Measurements from ENCODE around the gene KCTD15.

KCTD15 gene

GRCh38 chr19:33798681-33799111 lies 2.0 kb downstream of the KCTD15 start:
- DNase-seq = peak; percentile 77

DNA sequence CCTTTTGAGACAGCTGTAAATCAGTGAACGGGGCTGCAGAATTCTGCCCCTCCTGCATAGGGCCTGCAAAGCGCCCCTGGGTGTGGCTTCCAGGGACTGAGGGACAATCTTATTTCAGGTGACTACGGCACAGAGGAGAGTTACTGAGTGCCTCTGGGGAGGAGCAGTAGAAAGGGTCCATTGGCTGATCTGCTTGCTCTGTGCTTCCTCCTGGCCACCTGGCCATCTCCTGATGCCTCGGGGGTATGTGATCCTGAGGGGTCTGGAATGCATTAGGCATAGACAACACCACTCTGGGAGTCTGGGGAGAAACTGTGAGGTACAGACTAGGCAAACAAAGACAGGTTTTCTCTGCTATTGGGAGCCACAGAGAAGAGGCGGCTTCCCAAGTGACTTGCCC lies 2.8 kb downstream of the KCTD15 start:
- peak; percentile 92 for DNase-seq

DNA sequence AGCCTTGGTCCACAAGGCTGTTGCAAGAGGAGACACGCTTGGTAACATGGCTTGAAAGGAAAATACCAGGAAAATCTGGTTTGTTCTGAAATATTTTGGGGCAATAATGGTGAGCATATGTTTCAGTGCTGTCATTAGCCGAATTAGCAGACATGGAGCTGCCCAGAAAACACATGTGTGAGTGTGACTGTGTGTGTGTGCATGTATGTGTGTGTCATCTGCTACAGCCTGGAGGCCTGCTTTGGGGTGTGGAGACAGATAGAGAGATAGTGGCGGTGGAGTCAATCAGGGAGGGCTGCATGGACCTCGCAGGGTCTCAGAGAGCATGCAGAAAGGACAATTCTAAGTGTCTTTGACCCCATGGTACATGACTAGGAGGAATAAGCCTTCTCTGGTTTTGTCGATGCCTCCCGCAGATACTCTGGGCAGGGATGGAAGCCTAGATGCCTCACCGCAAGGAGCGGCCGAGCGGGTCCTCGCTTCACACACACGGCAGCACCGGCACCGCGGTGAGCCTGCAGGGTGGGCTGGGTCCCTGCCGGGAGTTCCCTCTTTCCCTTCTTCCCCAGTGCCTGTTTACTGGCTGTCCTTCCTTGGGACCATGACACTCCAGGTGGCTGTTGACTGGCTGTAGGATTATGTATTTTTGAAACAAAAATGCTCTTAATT lies 3.5 kb downstream of the KCTD15 start:
- no peak for DNase-seq

DNA sequence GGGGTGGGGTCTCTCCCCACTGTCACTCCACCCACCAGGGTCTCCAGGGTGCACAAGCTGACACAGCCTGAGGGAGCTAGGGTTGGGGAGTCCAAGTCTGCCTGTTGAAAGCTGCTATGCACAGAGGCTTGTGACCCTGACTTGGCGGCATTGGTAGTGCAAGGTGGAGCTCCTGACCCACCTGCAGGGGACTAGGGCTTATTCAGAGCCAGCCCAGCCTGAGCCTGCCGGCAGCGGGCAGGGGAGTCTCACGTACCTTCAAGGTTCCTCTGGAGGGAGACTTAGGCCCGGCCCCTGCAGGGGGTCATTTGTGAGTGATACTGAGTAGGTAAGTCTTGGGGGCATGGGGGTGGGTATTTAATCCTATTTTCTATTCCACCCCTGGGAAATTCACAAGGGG lies 4.7 kb downstream of the KCTD15 start:
- DNase-seq = no peak

DNA sequence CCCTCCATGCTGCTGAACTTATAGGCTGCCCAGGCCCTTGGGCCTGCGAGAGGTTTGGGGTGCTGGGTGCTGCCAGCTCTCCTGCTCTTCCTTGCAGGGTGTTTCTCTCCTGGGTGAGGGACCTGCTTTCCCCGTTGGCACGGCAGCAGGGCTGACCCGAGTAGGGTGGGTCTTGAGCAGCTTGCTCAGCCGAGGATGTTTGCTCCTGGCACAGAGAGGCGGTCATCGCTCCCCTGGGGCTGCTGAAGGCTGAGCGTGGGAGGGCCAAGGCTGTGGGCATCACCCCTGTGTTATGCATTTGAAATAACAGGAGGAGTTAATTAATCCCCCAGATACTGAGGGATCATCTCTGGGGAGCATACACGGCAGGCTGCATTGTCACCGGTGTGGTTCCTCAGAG lies 5.3 kb downstream of the KCTD15 start:
- DNase-seq = no peak

DNA sequence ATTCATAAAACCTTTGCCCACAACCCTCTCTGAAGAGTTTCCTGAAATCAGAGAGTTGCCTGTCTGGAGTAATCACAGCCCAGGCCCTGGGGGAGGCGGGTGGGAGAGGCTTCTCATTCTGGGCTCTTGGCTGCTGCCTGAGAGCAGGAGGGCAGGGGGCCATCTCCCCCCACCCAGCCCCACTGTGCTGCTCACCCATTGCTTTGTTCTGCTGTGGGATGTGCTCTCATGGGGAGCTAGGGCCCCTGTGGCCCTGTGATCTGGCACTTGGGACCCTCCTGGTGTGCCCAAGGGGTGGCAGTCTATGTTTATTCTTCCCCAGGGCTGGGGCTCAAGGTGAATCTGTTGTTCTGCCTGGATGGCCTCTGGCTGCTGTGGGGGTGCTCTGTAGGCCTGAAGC lies 6.1 kb downstream of the KCTD15 start:
- no peak for DNase-seq

GRCh38 chr19:33803383-33803782 lies 6.7 kb downstream of the KCTD15 start:
- no peak for DNase-seq

- DNase-seq = no peak
Measured at GRCh38 chr19:33804021-33804799, 7.5 kb downstream of the KCTD15 start.

DNA sequence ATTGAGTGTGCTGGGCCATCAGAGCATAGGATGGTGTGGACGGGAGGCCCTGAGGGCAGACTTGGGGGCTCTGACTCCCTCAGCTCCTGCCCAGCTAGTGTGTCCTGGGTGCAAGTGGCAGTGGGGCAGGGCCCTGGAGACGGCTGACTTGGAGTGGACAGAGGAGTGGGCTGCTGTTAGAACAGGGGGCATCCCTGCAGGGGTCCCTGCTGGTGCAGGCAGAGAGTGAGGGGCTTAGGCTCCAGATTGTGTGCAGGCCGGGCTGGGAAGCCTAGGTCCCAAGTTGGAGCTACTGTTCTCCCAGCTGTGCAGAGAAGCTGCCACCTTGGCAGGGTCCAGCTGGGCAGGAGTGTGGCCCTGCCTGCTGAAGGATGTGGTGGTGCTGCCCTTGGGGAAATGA lies 8.6 kb downstream of the KCTD15 start:
- no peak for DNase-seq

GRCh38 chr19:33805840-33806433 lies 9.3 kb downstream of the KCTD15 start:
- DNase-seq = no peak

DNA sequence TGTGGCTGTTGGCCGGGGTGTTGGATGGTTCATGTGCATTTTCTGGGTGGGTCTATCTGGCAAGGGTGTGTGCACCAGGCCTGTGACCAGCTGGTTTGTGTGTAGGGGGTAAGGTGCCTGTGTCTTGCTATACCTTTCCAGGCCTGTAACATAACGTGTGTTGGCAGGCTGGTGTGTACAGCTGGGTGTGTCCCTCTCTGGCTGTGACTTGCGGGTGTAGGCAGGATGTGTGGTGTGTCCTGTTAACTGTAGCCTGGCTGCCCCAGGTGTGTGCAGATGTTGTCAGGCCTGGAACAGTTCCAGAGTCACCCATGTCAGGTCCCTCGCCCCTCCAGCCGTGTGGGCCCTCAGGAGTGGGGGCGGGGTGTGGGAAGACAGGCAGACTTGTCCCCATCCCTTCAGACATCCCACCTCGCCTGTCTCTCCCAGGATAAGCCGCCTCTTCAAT lies 9.8 kb downstream of the KCTD15 start:
- DNase-seq = no peak

DNA sequence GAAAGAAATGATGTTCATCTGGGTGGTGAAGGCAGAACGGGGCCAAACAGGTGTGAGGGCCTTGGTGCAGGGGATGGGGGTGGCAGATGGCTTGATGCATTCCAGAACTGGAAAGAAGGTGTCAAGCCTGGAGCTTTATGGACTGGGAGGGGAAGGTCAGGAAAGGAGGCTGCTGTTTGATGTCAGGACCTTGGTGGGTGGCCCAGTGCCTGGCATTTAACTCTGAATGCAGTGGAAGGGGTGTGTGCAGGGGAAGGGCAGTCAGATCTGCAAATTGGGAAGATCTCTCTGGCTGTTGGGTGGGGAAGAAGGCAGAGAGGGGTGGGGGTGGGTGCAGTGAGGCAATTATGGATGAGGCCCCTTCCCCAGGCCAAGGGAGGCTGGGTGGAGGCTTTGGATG lies 11.7 kb downstream of the KCTD15 start:
- no peak for DNase-seq

DNA sequence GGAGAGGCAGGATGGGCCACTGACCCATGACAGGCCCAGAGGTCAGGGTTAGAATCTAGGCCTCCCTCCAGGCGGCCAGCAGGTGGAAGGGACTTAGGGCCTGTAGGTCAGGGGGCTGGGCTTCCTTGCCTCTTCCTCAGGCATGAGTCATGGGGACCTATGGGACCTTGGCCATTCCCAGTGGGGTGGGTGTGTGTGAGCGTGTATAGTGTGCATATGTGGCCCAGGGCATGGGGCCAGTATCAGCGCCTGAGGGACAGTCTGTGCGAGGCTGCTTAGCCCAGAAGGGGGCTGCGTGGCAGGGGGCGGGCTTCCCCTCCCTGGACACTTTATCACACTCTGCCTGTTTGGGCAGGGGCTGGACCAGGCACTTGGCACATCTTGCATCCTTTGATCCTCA lies 13.3 kb downstream of the KCTD15 start:
- DNase-seq = no peak

DNA sequence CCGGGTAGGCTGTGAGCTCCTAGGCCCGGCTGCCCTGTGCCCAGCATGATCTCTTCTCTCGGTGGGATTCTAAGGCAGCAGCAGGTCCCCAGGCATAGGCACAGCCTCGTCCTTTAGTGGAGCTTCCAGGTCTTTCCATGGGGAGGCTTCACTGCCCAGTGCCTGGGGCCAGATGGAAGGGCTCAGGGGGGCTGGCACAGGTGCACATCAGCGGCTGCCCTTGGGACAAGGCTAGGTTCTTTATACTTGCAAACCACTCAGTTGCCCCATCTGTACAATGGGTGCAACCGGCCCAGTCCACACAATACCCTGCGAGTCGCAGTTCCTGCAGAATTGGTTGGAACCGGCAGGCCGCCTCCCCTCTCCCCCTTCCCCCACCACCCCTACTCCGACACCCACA lies 14.2 kb downstream of the KCTD15 start:
- DNase-seq = no peak

- DNase-seq = no peak
Measured at GRCh38 chr19:33811246-33811645, 14.6 kb downstream of the KCTD15 start.

- DNase-seq = peak; percentile 66
Measured at GRCh38 chr19:33811736-33812387, 15.2 kb downstream of the KCTD15 start.

DNA sequence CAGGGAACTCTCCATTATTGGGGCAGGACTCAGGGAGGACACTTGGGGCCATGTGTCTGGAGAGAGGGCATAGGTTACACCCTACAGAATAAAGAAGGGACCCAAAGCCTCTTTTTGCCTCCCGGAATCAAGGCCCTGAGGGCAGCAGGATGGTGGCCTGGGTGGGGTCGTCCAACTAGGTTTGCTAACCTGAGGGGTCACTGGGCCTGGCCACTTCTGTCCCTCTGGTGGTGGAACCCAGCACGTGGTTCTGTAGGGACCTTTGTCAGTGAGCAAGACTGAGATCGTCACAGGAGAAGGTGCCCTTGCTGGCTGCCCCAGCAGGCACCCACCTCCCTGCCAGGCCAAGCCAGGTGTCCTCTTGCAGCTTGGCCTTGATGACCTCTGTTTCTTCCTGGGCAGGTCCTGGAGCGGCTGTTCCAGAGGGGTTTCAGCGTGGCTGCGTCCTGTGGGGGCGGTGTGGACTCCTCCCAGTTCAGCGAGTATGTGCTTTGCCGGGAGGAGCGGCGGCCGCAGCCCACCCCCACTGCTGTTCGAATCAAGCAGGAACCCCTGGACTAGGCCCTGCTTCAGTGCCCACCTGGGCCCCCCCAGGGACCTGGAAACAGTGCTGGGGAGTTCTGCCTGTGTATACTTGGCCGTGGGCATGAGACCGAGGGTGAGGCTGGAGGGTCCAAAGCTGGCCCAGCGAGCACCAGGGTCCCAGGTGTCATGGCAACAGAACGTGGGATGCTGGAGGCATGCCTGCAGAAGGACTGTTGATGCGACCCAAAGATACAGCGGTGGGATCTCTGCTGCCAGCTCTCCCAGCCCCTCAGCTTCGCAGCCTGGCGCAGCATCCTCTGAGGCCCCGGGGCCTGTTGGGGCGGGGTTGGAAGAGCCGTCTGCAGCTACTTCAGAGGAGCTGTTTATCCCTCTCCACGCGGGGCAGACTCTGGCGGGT lies 16.0 kb downstream of the KCTD15 start:
- no peak for DNase-seq

- DNase-seq = peak; percentile 39
Measured at GRCh38 chr19:33813391-33814101, 16.9 kb downstream of the KCTD15 start.

DNA sequence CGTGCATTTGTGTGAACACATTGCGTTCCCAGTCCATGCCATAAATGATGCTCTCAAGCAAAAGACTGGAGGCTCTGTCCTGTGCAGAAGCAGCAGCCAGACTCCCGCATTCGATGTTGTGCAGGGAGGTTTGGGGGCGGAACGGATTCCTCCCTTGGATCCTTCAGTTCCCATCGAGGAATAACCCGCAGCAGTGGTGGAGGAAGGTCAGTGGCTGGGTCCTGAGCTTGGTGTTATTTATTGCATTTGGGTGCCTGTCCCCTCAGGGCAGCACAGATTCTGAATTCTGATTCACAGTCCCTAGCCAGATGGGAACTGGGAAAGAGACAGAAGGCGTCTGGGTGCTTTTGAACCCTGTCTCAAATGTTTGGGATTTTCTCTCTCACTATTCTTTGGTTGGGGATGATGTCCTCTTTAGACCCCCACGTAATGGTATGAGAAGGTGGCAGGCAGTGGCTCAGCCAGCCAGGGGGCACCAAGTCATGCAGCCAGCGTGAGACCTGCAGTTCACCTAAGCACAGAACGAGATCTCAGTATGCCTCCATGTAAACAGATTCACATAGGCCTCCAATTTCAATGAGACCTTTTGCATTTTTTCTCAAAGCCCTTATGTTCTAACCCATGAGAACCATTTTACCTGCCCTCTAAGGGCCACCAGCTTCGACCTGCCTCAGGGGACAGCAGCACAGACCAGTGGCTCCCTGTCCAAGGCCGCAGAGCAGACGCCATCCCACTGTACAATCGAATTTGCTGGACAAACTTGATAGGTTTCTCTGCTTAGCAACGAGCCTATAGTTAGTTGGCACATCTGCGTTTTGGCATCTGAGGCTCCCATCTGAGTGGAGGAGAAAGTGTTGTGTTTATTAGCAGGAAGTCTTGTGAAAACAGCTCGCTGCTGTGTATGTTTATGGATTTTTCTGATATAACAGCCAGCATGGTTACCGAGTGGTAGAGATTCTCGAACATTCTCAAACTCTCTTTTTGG lies 17.8 kb downstream of the KCTD15 start:
- peak; percentile 49 for DNase-seq

Data from islet precursor cell (in vitro differentiated cells).